Epithelial cell of proximal tubule (primary cell): ENCODE results near the gene FAM163B. TPM values are rescaled to one million over a fixed set of nuclear protein-coding genes. Genes with fewer than 3 reads are reported as not detected.
"Not testable (repeated sequence)": the region's sequence is repeated elsewhere in the genome, so short reads cannot be mapped to it uniquely, and the experiment has no call there.

Source experiments
- DNase-seq: peaks from one replicate; pipeline ENCODE4 v3.0.0-alpha.2; 2011; ENCODE audit warnings: low read depth
- H3K4me3 ChIP-seq: 2 replicates; pipeline ENCODE4 v1.5.1; 2011; ENCODE audit warnings: low read depth, mild to moderate bottlenecking, low read length
- CTCF ChIP-seq: conservative IDR thresholded peaks from 2 replicates; pipeline ENCODE4 v1.5.1; 2012; ENCODE audit warnings: low read depth, mild to moderate bottlenecking, low read length
- total RNA-seq: library from RNA; depleted of rRNA; stranded (reverse); fragments of >200 nt; gene quantifications from 2 replicates; pipeline ENCODE4 v1.2.3, GENCODE V29; 2015

FAM163B gene
- total RNA-seq, 1 donor from 2014 or later, result not detected

- no peak for TF ChIP-seq CTCF
- no peak overlapping the region for H3K4me3 ChIP-seq
- DNase-seq, result no peak
These were observed 41.0 kb downstream of the FAM163B start for GRCh38 chr9:133568186-133568585.

DNA sequence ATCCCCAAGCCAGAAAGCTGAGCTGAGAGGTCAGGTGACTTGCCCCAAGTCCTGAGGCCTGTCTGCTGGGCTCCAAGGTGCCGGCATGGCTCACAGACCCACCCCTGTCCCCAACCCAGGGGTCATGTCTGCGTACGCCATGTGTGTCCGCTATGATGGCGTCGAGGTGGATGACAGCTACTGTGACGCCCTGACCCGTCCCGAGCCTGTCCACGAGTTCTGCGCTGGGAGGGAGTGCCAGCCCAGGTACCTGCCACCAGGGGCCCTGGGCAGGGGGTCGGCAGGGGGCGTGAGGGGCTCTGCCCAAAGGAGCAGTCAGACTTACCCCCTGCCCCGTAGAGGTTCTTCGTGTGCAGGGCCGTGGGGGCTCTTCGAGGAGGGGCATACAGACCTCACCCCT lies 42.4 kb downstream of the FAM163B start:
- H3K4me3 ChIP-seq, result no peak overlapping the region
- no peak for DNase-seq
- TF ChIP-seq CTCF, result no peak

DNA sequence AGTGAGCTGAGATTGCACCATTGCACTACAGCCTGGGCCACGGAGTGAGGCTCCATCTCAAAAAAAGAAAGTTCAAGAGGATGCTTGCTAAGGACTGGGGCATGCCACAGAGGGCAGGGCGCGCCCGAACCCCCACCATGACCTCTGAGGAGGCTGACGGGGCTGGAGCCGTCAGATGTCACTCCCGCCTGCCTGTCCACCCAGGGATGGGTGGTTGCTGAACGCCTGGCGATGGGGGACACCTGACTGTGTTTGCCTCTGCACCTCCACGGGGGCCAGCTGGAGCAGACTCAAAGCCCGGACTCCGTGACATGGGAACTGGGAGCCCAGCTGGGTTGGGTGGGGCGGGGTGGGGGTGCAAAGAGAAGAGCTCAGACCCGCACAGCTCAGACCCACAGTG lies 42.8 kb downstream of the FAM163B start:
- H3K4me3 ChIP-seq, result no peak overlapping the region
- no peak for DNase-seq
- TF ChIP-seq CTCF, result no peak

DNA sequence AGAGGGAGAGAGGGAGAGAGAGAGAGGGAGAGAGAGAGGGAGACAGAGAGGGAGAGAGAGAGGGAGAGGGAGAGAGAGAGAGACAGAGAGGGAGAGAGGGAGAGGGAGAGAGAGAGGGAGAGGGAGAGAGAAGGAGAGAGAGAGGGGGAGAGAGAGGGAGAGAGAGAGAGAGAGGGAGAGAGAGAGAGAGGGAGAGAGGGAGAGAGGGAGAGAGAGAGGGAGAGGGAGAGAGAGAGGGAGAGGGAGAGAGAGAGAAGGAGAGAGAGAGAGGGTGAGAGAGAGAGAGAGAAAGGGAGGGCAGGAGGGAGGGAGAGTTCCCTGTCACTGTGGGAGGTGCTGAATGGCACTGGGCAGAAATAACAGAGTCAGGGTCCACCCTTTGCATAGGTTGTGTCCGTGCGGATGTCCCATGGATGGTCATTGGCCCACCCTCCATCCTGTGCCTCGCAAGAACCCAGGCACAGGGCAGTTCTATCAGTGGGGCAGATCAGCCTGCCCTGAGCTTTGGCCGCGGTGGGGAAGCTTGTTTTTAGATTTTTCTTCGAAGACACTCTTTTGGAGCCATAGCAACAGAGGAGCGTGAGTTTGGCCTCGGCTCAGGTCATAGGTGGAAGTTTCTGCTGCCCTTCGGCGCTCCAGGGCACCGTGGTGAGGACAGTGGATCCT lies 44.6 kb downstream of the FAM163B start:
- no peak for DNase-seq
- TF ChIP-seq CTCF, result no peak
- no peak overlapping the region for H3K4me3 ChIP-seq

- H3K4me3 ChIP-seq, DNase-seq: not testable (repeated sequence)
These were observed 45.4 kb downstream of the FAM163B start for GRCh38 chr9:133563814-133564213.

- TF ChIP-seq CTCF, result no peak
- no peak overlapping the region for H3K4me3 ChIP-seq
- no peak for DNase-seq
These were observed 45.8 kb downstream of the FAM163B start for GRCh38 chr9:133563291-133563796.

DNA sequence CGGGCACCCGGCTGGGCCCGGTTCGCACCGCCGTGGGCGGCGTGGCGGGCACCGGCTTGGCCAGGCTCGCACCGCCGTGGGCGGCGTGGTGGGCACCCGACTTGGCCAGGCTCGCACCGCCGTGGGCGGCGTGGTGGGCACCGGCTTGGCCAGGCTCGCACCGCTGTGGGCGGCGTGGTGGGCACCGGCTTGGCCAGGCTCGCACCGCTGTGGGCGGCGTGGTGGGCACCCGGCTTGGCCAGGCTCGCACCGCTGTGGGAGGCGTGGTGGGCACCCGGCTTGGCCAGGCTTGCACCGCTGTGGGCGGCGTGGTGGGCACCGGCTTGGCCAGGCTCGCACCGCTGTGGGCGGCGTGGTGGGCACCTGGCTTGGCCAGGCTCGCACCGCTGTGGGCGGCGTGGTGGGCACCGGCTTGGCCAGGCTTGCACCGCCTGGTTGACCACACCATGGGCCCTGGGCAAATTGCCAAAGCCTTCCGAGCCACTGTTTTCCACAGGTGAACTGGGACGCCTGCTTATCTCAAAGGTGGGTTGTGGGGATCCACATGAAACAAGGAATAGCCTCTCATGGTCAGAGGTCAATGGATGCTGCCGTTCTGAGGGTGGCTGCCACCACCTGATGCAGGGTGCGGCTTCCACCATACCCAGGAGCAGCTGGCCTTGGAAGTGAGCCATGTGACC lies 46.4 kb downstream of the FAM163B start:
- no peak overlapping the region for H3K4me3 ChIP-seq
- DNase-seq, result no peak
- TF ChIP-seq CTCF, result no peak
